HUES48 (cell line): Measurements from ENCODE around the gene WHRN.

Experiments used
- H3K27ac ChIP-seq: one replicate; pipeline ENCODE4 v1.7.0; 2013; ENCODE audit warnings: low read depth, low read length, inconsistent platforms
- H3K27me3 ChIP-seq: 2 replicates; pipeline ENCODE4 v1.6.1; 2013; ENCODE audit warnings: mild to moderate bottlenecking, low read length; ENCODE audit not compliant: control insufficient read depth, insufficient read depth
- H3K36me3 ChIP-seq: 2 replicates; pipeline ENCODE4 v1.6.1; 2013; ENCODE audit warnings: low read length; ENCODE audit not compliant: control insufficient read depth, insufficient read depth
- H3K4me1 ChIP-seq: 2 replicates; pipeline ENCODE4 v1.6.1; 2013; ENCODE audit warnings: mild to moderate bottlenecking, low read length; ENCODE audit not compliant: control insufficient read depth, insufficient read depth
- H3K4me3 ChIP-seq: 2 replicates; pipeline ENCODE4 v1.5.1; 2013; ENCODE audit warnings: mild to moderate bottlenecking, low read depth, low read length
- H3K9ac ChIP-seq: 2 replicates; pipeline ENCODE4 v1.6.1; 2013; ENCODE audit warnings: mild to moderate bottlenecking, low read depth, low read length, moderate library complexity
- H3K9me3 ChIP-seq: 2 replicates; pipeline ENCODE4 v1.6.1; 2013; ENCODE audit warnings: low read length; ENCODE audit not compliant: control insufficient read depth, insufficient read depth

Gene WHRN

GRCh38 chr9:114367366-114367765, 137.9 kb downstream of the WHRN start:
- H3K36me3 ChIP-seq = peaks cover 42% of the 10 kb centered on the region

GRCh38 chr9:114366334-114367128, 138.7 kb downstream of the WHRN start:
- Histone ChIP-seq H3K4me3 (no peak overlapping the region), H3K4me1 (peaks cover 23% of the 10 kb centered on the region), H3K9ac (no peak overlapping the region), H3K27ac (no peak overlapping the region), H3K9me3 (no peaks in the 10 kb centered on the region), H3K36me3 (peaks cover 49% of the 10 kb centered on the region), H3K27me3 (no peaks in the 10 kb centered on the region)

More at GRCh38 chr9:114367366-114367765, 137.9 kb downstream of the WHRN start:
- Histone ChIP-seq H3K9ac (no peak overlapping the region), H3K9me3 (no peaks in the 10 kb centered on the region), H3K27me3 (no peaks in the 10 kb centered on the region), H3K4me1 (peaks cover 31% of the 10 kb centered on the region), H3K4me3 (no peak overlapping the region), H3K27ac (no peak overlapping the region)

- no peaks in the 10 kb centered on the region for H3K27me3 ChIP-seq
- H3K4me1 ChIP-seq = peaks cover 12% of the 10 kb centered on the region
- no peak overlapping the region for H3K9ac ChIP-seq
- no peaks in the 10 kb centered on the region for H3K9me3 ChIP-seq
- H3K4me3 ChIP-seq = no peak overlapping the region
- H3K36me3 ChIP-seq = peaks cover 62% of the 10 kb centered on the region
- no peak overlapping the region for H3K27ac ChIP-seq
These were observed 140.1 kb downstream of the WHRN start for GRCh38 chr9:114365194-114365593.

- Histone ChIP-seq H3K27ac (no peak overlapping the region), H3K9me3 (no peaks in the 10 kb centered on the region), H3K27me3 (no peaks in the 10 kb centered on the region), H3K36me3 (peaks cover 70% of the 10 kb centered on the region), H3K9ac (no peak overlapping the region), H3K4me1 (peaks cover 4% of the 10 kb centered on the region; the same call in 1 of the 2 replicates), H3K4me3 (no peak overlapping the region)
These were observed 140.9 kb downstream of the WHRN start for GRCh38 chr9:114364134-114365041.

GRCh38 chr9:114363424-114363823, 141.8 kb downstream of the WHRN start:
- H3K4me1 ChIP-seq = no peaks in the 10 kb centered on the region
- no peak overlapping the region for H3K4me3 ChIP-seq
- no peak overlapping the region for H3K9ac ChIP-seq
- H3K9me3 ChIP-seq = no peaks in the 10 kb centered on the region
- no peak overlapping the region for H3K27ac ChIP-seq
- no peaks in the 10 kb centered on the region for H3K27me3 ChIP-seq
- peaks cover 73% of the 10 kb centered on the region for H3K36me3 ChIP-seq

- Histone ChIP-seq H3K9me3 (no peaks in the 10 kb centered on the region), H3K27ac (no peak overlapping the region), H3K4me1 (no peaks in the 10 kb centered on the region), H3K27me3 (no peaks in the 10 kb centered on the region), H3K36me3 (peaks cover 73% of the 10 kb centered on the region), H3K4me3 (no peak overlapping the region), H3K9ac (no peak overlapping the region)
These were observed 142.9 kb downstream of the WHRN start for GRCh38 chr9:114362394-114362793.

GRCh38 chr9:114361542-114361941, 143.7 kb downstream of the WHRN start:
- peaks cover 74% of the 10 kb centered on the region for H3K36me3 ChIP-seq
- H3K4me3 ChIP-seq = no peak overlapping the region
- no peak overlapping the region for H3K27ac ChIP-seq
- H3K9me3 ChIP-seq = no peaks in the 10 kb centered on the region
- no peak overlapping the region for H3K9ac ChIP-seq
- no peaks in the 10 kb centered on the region for H3K27me3 ChIP-seq
- H3K4me1 ChIP-seq = no peaks in the 10 kb centered on the region

- peaks cover 84% of the 10 kb centered on the region for H3K36me3 ChIP-seq
These were observed 145.5 kb downstream of the WHRN start for GRCh38 chr9:114359801-114360200.

GRCh38 chr9:114357911-114358328, 147.4 kb downstream of the WHRN start:
- no peaks in the 10 kb centered on the region for H3K4me1 ChIP-seq
- H3K27me3 ChIP-seq = no peaks in the 10 kb centered on the region
- H3K36me3 ChIP-seq = peaks cover 78% of the 10 kb centered on the region
- no peak overlapping the region for H3K9ac ChIP-seq
- no peak overlapping the region for H3K4me3 ChIP-seq
- H3K9me3 ChIP-seq = no peaks in the 10 kb centered on the region
- H3K27ac ChIP-seq = no peak overlapping the region

More at GRCh38 chr9:114359801-114360200, 145.5 kb downstream of the WHRN start:
- H3K27me3 ChIP-seq = no peaks in the 10 kb centered on the region
- H3K4me1 ChIP-seq = no peaks in the 10 kb centered on the region
- no peak overlapping the region for H3K9ac ChIP-seq
- H3K27ac ChIP-seq = no peak overlapping the region
- no peak overlapping the region for H3K4me3 ChIP-seq
- no peaks in the 10 kb centered on the region for H3K9me3 ChIP-seq

GRCh38 chr9:114357360-114357759, 147.9 kb downstream of the WHRN start:
- H3K27me3 ChIP-seq = no peaks in the 10 kb centered on the region
- no peak overlapping the region for H3K4me3 ChIP-seq
- H3K9ac ChIP-seq = no peak overlapping the region
- no peak overlapping the region for H3K27ac ChIP-seq
- H3K4me1 ChIP-seq = no peaks in the 10 kb centered on the region
- peaks cover 80% of the 10 kb centered on the region for H3K36me3 ChIP-seq
- H3K9me3 ChIP-seq = no peaks in the 10 kb centered on the region

- Histone ChIP-seq H3K36me3 (peaks cover 81% of the 10 kb centered on the region), H3K27me3 (no peaks in the 10 kb centered on the region), H3K9ac (no peak overlapping the region), H3K4me1 (no peaks in the 10 kb centered on the region), H3K4me3 (no peak overlapping the region), H3K27ac (no peak overlapping the region), H3K9me3 (no peaks in the 10 kb centered on the region)
These were observed 148.5 kb downstream of the WHRN start for GRCh38 chr9:114356792-114357191.
